Glutamatergic neuron (in vitro differentiated cells): ENCODE measurements around the gene TMEM255A. TPM values are rescaled to one million over a fixed set of nuclear protein-coding genes. Genes with fewer than 3 reads are reported as not detected.

Experiments
- DNase-seq: peaks from one replicate; pipeline ENCODE4 v3.0.0; 2022
- H3K27ac Mint-ChIP-seq: one replicate; pipeline ENCODE4 v1.8.0; 2020; ENCODE audit warnings: mild to moderate bottlenecking, mixed read lengths, inconsistent platforms; ENCODE audit not compliant: unreplicated experiment
- H3K27me3 Mint-ChIP-seq: one replicate; pipeline ENCODE4 v1.8.0; 2020; ENCODE audit warnings: mild to moderate bottlenecking, moderate library complexity, mixed read lengths, inconsistent platforms; ENCODE audit not compliant: unreplicated experiment
- H3K36me3 Mint-ChIP-seq: one replicate; pipeline ENCODE4 v1.8.0; 2020; ENCODE audit warnings: mild to moderate bottlenecking, mixed read lengths, inconsistent platforms; ENCODE audit not compliant: unreplicated experiment
- H3K4me1 Mint-ChIP-seq: one replicate; pipeline ENCODE4 v1.8.0; 2020; ENCODE audit warnings: mild to moderate bottlenecking, low read depth, mixed read lengths, inconsistent platforms; ENCODE audit not compliant: unreplicated experiment
- H3K4me3 Mint-ChIP-seq: one replicate; pipeline ENCODE4 v1.8.0; 2020; ENCODE audit warnings: mild to moderate bottlenecking, mixed read lengths, inconsistent platforms; ENCODE audit not compliant: unreplicated experiment
- H3K9me3 Mint-ChIP-seq: one replicate; pipeline ENCODE4 v1.8.0; 2020; ENCODE audit warnings: mild to moderate bottlenecking, moderate library complexity, mixed read lengths, inconsistent platforms; ENCODE audit not compliant: unreplicated experiment
- CTCF ChIP-seq: fragments of 200-600 bp; sonication (generic); IDR thresholded peaks from one replicate; pipeline ENCODE4 v1.5.0; 2021; ENCODE audit not compliant: partially characterized antibody, unreplicated experiment
- total RNA-seq: library from RNA; stranded (reverse); fragmentation: NEBNext Ultra II Directional; extraction: Animal tissue kit (Norgen Biotek cat#: 25700); gene quantifications from one replicate; pipeline ENCODE4 v1.2.1, GENCODE V29; 2021; ENCODE audit not compliant: unreplicated experiment

The TMEM255A gene
- total RNA-seq, 1 donor from 2014 or later = 7.6 TPM

- DNase-seq = peak; percentile 60
- H3K4me1 Mint-ChIP-seq = peaks cover 10% of the 10 kb centered on the region
- H3K27me3 Mint-ChIP-seq = peaks cover 9% of the 10 kb centered on the region
- H3K9me3 Mint-ChIP-seq = peaks cover 5% of the 10 kb centered on the region
- H3K36me3 Mint-ChIP-seq = no peaks in the 10 kb centered on the region
- peak; percentile 18 for TF ChIP-seq CTCF
- H3K4me3 Mint-ChIP-seq = peak overlapping the region; percentile 92
- no peak overlapping the region for H3K27ac Mint-ChIP-seq
Observed at GRCh38 chrX:120308959-120309872, 2.0 kb downstream of the TMEM255A start.

GRCh38 chrX:120308558-120308957 lies 2.7 kb downstream of the TMEM255A start:
- H3K27ac Mint-ChIP-seq = no peak overlapping the region
- peak; percentile 58 for DNase-seq
- no peak overlapping the region for H3K4me3 Mint-ChIP-seq
- H3K27me3 Mint-ChIP-seq = peaks cover 11% of the 10 kb centered on the region
- no peaks in the 10 kb centered on the region for H3K36me3 Mint-ChIP-seq
- peaks cover 4% of the 10 kb centered on the region for H3K9me3 Mint-ChIP-seq
- TF ChIP-seq CTCF = no peak
- peaks cover 6% of the 10 kb centered on the region for H3K4me1 Mint-ChIP-seq

- H3K9me3 Mint-ChIP-seq = peaks cover 4% of the 10 kb centered on the region
- no peak overlapping the region for H3K4me3 Mint-ChIP-seq
- DNase-seq = no peak
- no peak for TF ChIP-seq CTCF
- H3K27ac Mint-ChIP-seq = no peak overlapping the region
- H3K27me3 Mint-ChIP-seq = peaks cover 11% of the 10 kb centered on the region
- H3K36me3 Mint-ChIP-seq = no peaks in the 10 kb centered on the region
- peaks cover under 1% of the 10 kb centered on the region for H3K4me1 Mint-ChIP-seq
Observed at GRCh38 chrX:120306630-120307029, 4.6 kb downstream of the TMEM255A start.

GRCh38 chrX:120305531-120306141 lies 5.6 kb downstream of the TMEM255A start:
- no peak overlapping the region for H3K27ac Mint-ChIP-seq
- H3K27me3 Mint-ChIP-seq = peaks cover 11% of the 10 kb centered on the region
- H3K9me3 Mint-ChIP-seq = peaks cover 4% of the 10 kb centered on the region
- H3K4me1 Mint-ChIP-seq = no peaks in the 10 kb centered on the region
- H3K4me3 Mint-ChIP-seq = no peak overlapping the region
- DNase-seq = no peak
- TF ChIP-seq CTCF = no peak
- no peaks in the 10 kb centered on the region for H3K36me3 Mint-ChIP-seq

- peaks cover 5% of the 10 kb centered on the region for H3K27me3 Mint-ChIP-seq
- DNase-seq = no peak
- H3K27ac Mint-ChIP-seq = no peak overlapping the region
- H3K4me1 Mint-ChIP-seq = no peaks in the 10 kb centered on the region
- TF ChIP-seq CTCF = no peak
- peaks cover 2% of the 10 kb centered on the region for H3K9me3 Mint-ChIP-seq
- H3K36me3 Mint-ChIP-seq = no peaks in the 10 kb centered on the region
- no peak overlapping the region for H3K4me3 Mint-ChIP-seq
Observed at GRCh38 chrX:120304256-120304655, 7.0 kb downstream of the TMEM255A start.
